RWPE2 (cell line): Measurements from ENCODE around the gene CSMD2.

Experiments used
- ATAC-seq: fragments of 200-7000 bp; cut with Tn5 transposase; 3 replicates; pipeline ENCODE4 v1.9.1; 2021; ENCODE audit warnings: low read depth
- DNase-seq: peaks from one replicate; pipeline ENCODE4 v3.0.0-alpha.2; 2020; ENCODE audit warnings: low spot score
- H3K27ac ChIP-seq: fragments of 450-650 bp; 2 replicates; pipeline ENCODE4 v1.5.1; 2017; ENCODE audit warnings: mild to moderate bottlenecking; ENCODE audit not compliant: poor library complexity, severe bottlenecking
- H3K27me3 ChIP-seq: fragments of 250-450 bp; sonication (Bioruptor Pico); 2 replicates; pipeline ENCODE4 v1.5.1; 2021; ENCODE audit warnings: mild to moderate bottlenecking, moderate library complexity; ENCODE audit not compliant: insufficient read depth, poor library complexity, severe bottlenecking
- H3K36me3 ChIP-seq: fragments of 250-450 bp; sonication (Bioruptor Pico); 2 replicates; pipeline ENCODE4 v1.5.1; 2020; ENCODE audit warnings: low read depth, mild to moderate bottlenecking, moderate library complexity
- H3K4me1 ChIP-seq: fragments of 250-450 bp; sonication (Bioruptor Pico); 2 replicates; pipeline ENCODE4 v1.5.1; 2021; ENCODE audit warnings: mild to moderate bottlenecking, moderate library complexity; ENCODE audit not compliant: insufficient read depth, poor library complexity, severe bottlenecking
- H3K4me3 ChIP-seq: fragments of 250-450 bp; sonication (Bioruptor Pico); 2 replicates; pipeline ENCODE4 v1.5.1; 2021; ENCODE audit warnings: mild to moderate bottlenecking, moderate library complexity; ENCODE audit not compliant: severe bottlenecking
- H3K9me3 ChIP-seq: fragments of 250-450 bp; sonication (Bioruptor Pico); 2 replicates; pipeline ENCODE4 v1.5.1; 2021; ENCODE audit warnings: mild to moderate bottlenecking, moderate library complexity; ENCODE audit not compliant: severe bottlenecking
- CTCF ChIP-seq: fragments of 450-650 bp; IDR thresholded peaks from one replicate; pipeline ENCODE4 v1.5.1; 2017; ENCODE audit warnings: mild to moderate bottlenecking, moderate library complexity; ENCODE audit not compliant: poor library complexity, severe bottlenecking

CSMD2 gene

DNA sequence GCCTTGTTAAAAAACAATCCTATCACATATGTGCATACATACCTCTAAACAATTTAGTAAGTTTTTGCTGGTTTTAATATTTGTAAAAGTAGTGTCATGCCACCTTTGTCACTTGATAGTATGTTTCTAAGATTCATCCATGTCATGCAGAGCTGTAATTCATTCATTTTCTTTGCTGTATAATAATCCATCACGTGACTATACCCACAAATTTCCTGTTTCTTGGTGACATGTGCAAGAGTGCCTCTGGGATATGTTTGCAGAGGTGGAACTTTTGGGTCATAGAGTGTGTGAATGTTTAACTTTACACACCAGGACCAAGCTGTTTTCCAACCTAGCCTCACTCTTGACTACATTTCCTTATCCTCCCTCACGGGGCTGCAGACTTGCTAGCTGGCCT, 629.7 kb downstream of the CSMD2 start:
- no peaks in the 10 kb centered on the region for H3K4me1 ChIP-seq
- no peaks in the 10 kb centered on the region for H3K9me3 ChIP-seq
- no peak overlapping the region for H3K27ac ChIP-seq
- no peak for DNase-seq
- peaks cover 20% of the 10 kb centered on the region for H3K27me3 ChIP-seq
- TF ChIP-seq CTCF, result no peak
- no peak overlapping the region for H3K4me3 ChIP-seq
- no peaks in the 10 kb centered on the region for H3K36me3 ChIP-seq
- no peak for ATAC-seq

- H3K27me3 ChIP-seq, result peaks cover 23% of the 10 kb centered on the region
- ATAC-seq, result no peak
- H3K36me3 ChIP-seq, result no peaks in the 10 kb centered on the region
- DNase-seq, result no peak
- H3K4me3 ChIP-seq, result no peak overlapping the region
- H3K4me1 ChIP-seq, result no peaks in the 10 kb centered on the region
- no peak for TF ChIP-seq CTCF
- H3K9me3 ChIP-seq, result no peaks in the 10 kb centered on the region
- no peak overlapping the region for H3K27ac ChIP-seq
Measured at GRCh38 chr1:33532936-33533335, 632.1 kb downstream of the CSMD2 start.

GRCh38 chr1:33532250-33532649, 632.8 kb downstream of the CSMD2 start:
- Histone ChIP-seq H3K4me1 (no peaks in the 10 kb centered on the region), H3K9me3 (no peaks in the 10 kb centered on the region), H3K27ac (no peak overlapping the region), H3K36me3 (no peaks in the 10 kb centered on the region), H3K4me3 (no peak overlapping the region), H3K27me3 (peaks cover 23% of the 10 kb centered on the region)
- TF ChIP-seq CTCF, result no peak
- no peak for ATAC-seq
- DNase-seq, result no peak

- Histone ChIP-seq H3K4me1 (no peaks in the 10 kb centered on the region), H3K9me3 (no peaks in the 10 kb centered on the region), H3K36me3 (no peaks in the 10 kb centered on the region), H3K4me3 (no peak overlapping the region), H3K27me3 (peaks cover 23% of the 10 kb centered on the region), H3K27ac (no peak overlapping the region)
- no peak for TF ChIP-seq CTCF
- DNase-seq, result no peak
- no peak for ATAC-seq
Measured at GRCh38 chr1:33529957-33530356, 635.1 kb downstream of the CSMD2 start.

DNA sequence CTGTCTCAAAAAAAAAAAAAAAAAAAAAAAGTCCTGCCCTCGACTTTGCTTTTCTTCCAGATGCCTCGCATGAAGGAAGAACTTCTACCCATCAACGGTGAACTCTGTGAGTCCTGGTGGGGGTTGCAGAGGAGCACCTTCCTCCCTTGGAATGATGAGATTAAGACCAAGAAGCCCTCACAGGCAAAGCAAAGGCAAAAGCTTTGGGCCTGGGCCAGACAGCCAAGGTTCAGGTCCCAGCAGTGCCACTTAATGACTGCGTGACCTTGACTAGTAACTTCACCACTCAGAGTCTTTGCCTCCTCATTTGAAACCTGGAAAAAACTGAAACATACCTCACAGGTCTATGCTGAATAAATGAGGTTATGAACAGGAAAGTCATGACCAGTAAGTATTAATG, 637.1 kb downstream of the CSMD2 start:
- no peak overlapping the region for H3K27ac ChIP-seq
- no peak overlapping the region for H3K4me3 ChIP-seq
- no peaks in the 10 kb centered on the region for H3K9me3 ChIP-seq
- DNase-seq (no peak), ATAC-seq (no peak)
- no peaks in the 10 kb centered on the region for H3K4me1 ChIP-seq
- no peak for TF ChIP-seq CTCF
- H3K27me3 ChIP-seq, result peaks cover 19% of the 10 kb centered on the region
- no peaks in the 10 kb centered on the region for H3K36me3 ChIP-seq
